RCC 7860 (cell line): ENCODE results near the gene FLYWCH2.
"Not testable (repeated sequence)": the region's sequence is repeated elsewhere in the genome, so short reads cannot be mapped to it uniquely, and the experiment has no call there.

Experiments
- DNase-seq: peaks from one replicate; pipeline ENCODE4 v3.0.0-alpha.2; 2015; ENCODE audit warnings: low spot score
- FAIRE-seq: peaks from 2 replicates; lab custom pipeline; 2012; peaks lifted over from hg19 to GRCh38; lab: Jason Lieb, UNC

The FLYWCH2 gene

DNA sequence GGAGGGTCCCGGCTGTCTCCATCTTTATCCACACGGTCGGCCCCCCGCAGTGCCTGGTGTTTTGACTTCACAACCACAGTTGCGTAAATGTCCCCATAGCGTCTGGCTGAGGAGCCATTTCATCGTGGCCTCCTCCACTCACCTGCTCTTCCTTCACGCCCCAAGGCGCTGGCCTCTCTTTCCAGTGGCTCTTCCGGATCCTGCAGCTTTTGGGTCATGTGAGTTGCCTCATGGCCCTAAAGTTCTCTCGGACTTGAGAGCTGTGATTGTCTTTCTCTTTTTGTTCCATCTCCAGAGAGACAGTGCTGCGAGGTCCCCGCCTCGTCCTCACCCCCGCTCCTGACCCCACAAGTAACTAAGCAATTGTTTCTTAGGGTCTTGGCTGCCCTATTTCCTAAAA, 51.4 kb downstream of the FLYWCH2 start:
- no peak for DNase-seq
- no peak for FAIRE-seq

DNA sequence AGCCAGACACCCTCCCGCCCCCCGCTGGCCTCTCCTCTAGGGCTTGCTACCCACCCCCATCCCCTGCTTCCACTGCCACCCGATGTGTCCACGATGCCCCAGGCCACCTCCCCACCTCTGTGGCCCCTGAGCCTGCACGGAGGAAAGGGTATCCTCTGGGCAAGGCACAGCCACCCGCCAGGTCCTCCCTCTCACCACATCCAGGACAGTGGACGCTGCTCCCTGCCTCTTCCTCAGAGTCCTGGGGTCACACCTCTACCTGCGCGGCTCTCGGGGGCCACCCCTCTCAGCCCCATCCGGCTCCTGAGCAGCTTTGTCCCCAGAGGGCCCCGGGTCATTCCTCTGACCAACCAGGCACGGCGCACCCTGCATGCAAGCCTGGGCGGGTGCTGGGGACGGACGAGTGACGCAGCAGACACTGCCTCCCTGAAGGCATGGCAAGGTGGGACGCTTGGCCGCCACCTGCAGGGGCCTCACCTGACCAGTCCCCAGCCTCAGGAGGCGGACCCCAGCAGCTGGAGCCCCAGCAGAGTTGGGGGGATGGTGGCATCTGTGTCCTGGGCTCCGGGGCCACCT, 53.5 kb downstream of the FLYWCH2 start:
- no peak for DNase-seq

DNA sequence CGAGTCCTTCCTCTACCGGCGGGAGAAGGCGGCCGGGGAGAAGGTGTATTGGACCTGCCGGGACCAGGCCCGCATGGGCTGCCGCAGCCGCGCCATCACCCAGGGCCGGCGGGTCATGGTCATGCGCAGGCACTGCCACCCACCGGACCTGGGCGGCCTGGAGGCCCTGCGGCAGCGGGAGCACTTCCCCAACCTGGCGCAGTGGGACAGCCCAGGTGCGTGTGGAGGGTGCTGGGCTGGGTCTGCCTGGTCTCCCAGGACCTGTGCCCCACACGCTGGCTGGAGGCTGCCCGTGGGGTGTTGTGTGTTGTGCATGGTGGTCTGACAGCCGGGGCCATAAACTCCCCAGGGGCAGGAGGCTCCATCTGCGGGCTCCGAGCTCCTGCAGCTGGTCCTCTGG, 54.2 kb downstream of the FLYWCH2 start:
- no peak for DNase-seq
- no peak for FAIRE-seq

More for the DNA sequence above, 53.5 kb downstream of the FLYWCH2 start:
- no peak for FAIRE-seq

DNA sequence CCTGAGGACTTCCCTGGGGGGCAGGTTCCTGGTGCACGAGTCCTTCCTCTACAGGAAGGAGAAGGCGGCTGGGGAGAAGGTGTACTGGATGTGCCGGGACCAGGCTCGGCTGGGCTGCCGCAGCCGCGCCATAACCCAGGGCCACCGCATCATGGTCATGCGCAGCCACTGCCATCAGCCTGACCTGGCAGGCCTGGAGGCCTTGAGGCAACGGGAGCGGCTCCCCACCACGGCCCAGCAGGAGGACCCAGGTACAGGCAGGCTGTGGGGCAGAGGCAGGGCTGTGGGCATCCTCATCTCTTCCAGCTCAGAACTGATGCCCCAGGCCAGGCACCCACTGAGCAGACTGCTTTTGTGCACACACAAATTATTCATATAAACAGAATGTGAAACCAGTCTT, 55.2 kb downstream of the FLYWCH2 start:
- no peak for DNase-seq
- FAIRE-seq: no peak

DNA sequence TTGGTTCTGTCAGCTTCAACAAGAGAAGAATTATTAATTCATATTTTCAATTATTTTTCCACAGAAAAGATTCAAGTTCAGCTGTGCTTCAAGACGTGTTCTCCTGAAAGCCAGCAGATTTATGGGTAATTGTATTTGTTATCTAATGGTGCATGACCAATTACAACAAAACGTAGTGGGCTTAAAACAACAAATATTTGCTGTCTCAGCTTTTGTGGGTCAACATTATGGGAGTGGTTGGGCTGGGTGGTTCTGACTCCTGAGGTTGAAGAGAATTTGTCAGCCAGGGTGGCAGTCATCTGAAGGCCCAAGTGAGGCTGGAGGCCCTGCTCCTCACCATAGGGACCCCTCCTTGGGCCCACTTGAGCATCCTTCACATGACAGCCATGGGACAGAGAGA, 57.0 kb downstream of the FLYWCH2 start:
- FAIRE-seq (no peak), DNase-seq (no peak)

DNA sequence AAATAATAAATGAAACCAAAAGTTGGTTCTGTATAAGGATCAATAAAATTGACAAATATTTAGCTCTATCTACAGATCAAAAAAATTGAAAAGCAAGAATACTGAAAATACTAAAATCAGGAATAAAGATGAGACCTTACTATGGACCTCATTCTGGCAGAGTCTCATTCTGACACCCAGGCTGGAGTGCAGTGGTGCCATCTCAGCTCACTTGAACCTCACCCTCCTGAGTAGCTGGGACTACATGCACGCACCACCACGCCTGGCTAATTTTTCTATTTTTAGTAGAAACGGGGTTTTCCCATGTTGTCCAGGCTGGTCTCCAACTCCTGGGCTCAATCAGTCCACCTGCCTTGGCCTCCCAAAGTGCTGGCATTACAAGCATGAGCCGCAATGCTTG, 59.0 kb downstream of the FLYWCH2 start:
- FAIRE-seq (no peak), DNase-seq (no peak)

DNA sequence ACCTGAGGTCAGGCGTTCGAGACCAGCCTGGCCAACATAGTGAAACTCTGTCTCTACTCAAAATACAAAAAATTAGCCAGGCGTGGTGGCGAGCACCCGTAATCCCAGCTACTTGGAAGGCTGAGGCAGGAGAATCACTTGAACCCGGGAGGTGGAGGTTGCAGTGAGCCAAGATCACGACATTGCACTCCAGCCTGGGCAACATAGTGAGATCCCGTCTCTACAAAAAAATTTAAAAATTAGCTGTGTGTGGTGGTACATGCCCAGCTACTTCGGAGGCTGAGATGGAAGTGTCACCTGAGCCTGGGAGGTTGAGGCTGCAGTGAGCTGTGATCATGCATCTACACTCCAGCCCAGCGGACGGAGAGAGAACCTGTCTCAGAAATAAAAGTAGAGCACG, 60.7 kb downstream of the FLYWCH2 start:
- not testable (repeated sequence) for FAIRE-seq

DNA sequence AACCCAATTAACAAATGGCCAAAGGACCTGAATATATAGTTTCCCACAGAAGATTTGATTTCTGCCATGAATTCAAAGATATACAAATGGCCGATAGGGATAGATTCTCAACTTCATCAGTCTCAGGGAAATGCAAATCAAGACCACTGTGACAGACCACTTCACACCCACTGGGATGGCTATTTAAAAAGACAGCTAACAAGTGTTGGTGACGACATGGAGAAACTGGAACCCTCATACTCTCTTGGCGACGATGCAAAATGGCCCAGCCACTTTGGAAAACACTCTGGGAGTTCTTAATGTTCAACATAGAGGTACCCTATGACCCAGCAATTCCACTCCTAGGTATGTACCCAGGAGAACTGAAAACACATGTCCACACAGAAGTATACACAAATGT, 63.6 kb downstream of the FLYWCH2 start:
- FAIRE-seq (no peak), DNase-seq (no peak)

More for the DNA sequence above, 60.7 kb downstream of the FLYWCH2 start:
- DNase-seq: not testable (repeated sequence)
